Endothelial cell of umbilical vein (primary cell): ENCODE results near the gene KCNH4. TPM values are rescaled to one million over a fixed set of nuclear protein-coding genes. Genes with fewer than 3 reads are reported as not detected.
"Not testable (repeated sequence)": the region's sequence is repeated elsewhere in the genome, so short reads cannot be mapped to it uniquely, and the experiment has no call there.

Experiments
- BruUV-seq: library from RNA; stranded (reverse); fragments of 400-500 nt; replicated peaks from 2 replicates; lab custom pipeline; 2021; lab: Mats Ljungman, UMichigan
- CTCF ChIA-PET: fragments of 300-600, 350-600 bp; sonication (Branson Sonifier 250); formaldehyde crosslinking; loops from one replicate; lab custom pipeline; 2021; ENCODE audit warnings: antibody characterized with exemption, inconsistent platforms; lab: Charles Lee
- POLR2A ChIA-PET: fragments of 300-600, 350-600 bp; sonication (Branson Sonifier 250); formaldehyde crosslinking; loops from one replicate; lab custom pipeline; 2021; ENCODE audit warnings: antibody characterized with exemption, inconsistent platforms; lab: Charles Lee
- DNase-seq: peaks from one replicate; pipeline ENCODE4 v3.0.0-alpha.2; 2011; ENCODE audit warnings: low read depth, low spot score
- FAIRE-seq: peaks from 2 replicates; lab custom pipeline; 2011; peaks lifted over from hg19 to GRCh38; lab: Jason Lieb, UNC
- H2AFZ ChIP-seq: 2 replicates; pipeline ENCODE4 v1.6.0; 2012; ENCODE audit warnings: low read depth, low read length, control low read depth, inconsistent platforms
- H3K27ac ChIP-seq: 2 replicates; pipeline ENCODE4 v1.5.1; 2011; ENCODE audit warnings: low read depth, mild to moderate bottlenecking, control low read depth, low read length, moderate library complexity; ENCODE audit not compliant: insufficient read depth
- H3K27me3 ChIP-seq, 2 experiments: 2 replicates each; pipeline versions ENCODE4 v1.6.0 to v1.6.1; 2011; ENCODE audit warnings: low read length in 2 of 2, mixed read lengths in 1 of 2; ENCODE audit not compliant: control insufficient read depth in 2 of 2, insufficient read depth in 2 of 2
- H3K36me3 ChIP-seq, 2 experiments: 2 replicates in 1 of 2; 3 replicates in 1 of 2; pipeline ENCODE4 v1.5.1; 2011; ENCODE audit warnings: low read length in 2 of 2, mild to moderate bottlenecking in 1 of 2, moderate library complexity in 1 of 2; ENCODE audit not compliant: control insufficient read depth in 2 of 2, insufficient read depth in 2 of 2; ENCODE audit errors: extremely low read depth in 1 of 2
- H3K4me1 ChIP-seq: 3 replicates; pipeline ENCODE4 v1.5.1; 2011; ENCODE audit warnings: mild to moderate bottlenecking, low read length; ENCODE audit not compliant: control insufficient read depth, insufficient read depth; ENCODE audit errors: extremely low read depth
- H3K4me2 ChIP-seq: 2 replicates; pipeline ENCODE4 v1.6.1; 2011; ENCODE audit warnings: low read length, control low read depth, mixed read lengths; ENCODE audit not compliant: insufficient read depth
- H3K4me3 ChIP-seq, 3 experiments: fragments of 200-600 bp in 1 of 3; sonication (generic), shearing (Covaris generic) in 1 of 3; replicated peaks in 1 of 3; 2 replicates each; pipeline ENCODE4 v1.5.1; 2011 to 2016; ENCODE audit warnings: control low read depth in 3 of 3, low read length in 3 of 3, mild to moderate bottlenecking in 2 of 3, inconsistent platforms in 1 of 3, low read depth in 1 of 3, moderate library complexity in 1 of 3; ENCODE audit not compliant: insufficient read depth in 1 of 3
- H3K79me2 ChIP-seq: 2 replicates; pipeline ENCODE4 v1.6.0; 2012; ENCODE audit warnings: low read length, inconsistent platforms; ENCODE audit not compliant: control insufficient read depth, insufficient read depth
- H3K9ac ChIP-seq: replicated peaks from 2 replicates; pipeline ENCODE3; 2011; ENCODE audit warnings: low read length, control low read depth; ENCODE audit not compliant: insufficient read depth; ENCODE audit errors: extremely low read depth
- H3K9me1 ChIP-seq: replicated peaks from 3 replicates; pipeline ENCODE4 v1.6.0; 2011; ENCODE audit warnings: mild to moderate bottlenecking, low read length; ENCODE audit not compliant: control insufficient read depth, insufficient read depth; ENCODE audit errors: extremely low read depth
- H3K9me3 ChIP-seq: replicated peaks from 2 replicates; pipeline ENCODE4 v1.5.1; 2012; ENCODE audit warnings: low read length, inconsistent platforms; ENCODE audit not compliant: control insufficient read depth, insufficient read depth
- H4K20me1 ChIP-seq: replicated peaks from 2 replicates; pipeline ENCODE3; 2011; ENCODE audit warnings: mild to moderate bottlenecking, low read length; ENCODE audit not compliant: control insufficient read depth, insufficient read depth; ENCODE audit errors: extremely low read depth
- CTCF ChIP-seq, 2 donors: IDR thresholded peaks; 1 replicate in 1 of 2; 2 replicates in 1 of 2; pipeline ENCODE4 v1.5.1; 2011; ENCODE audit warnings: low read length in 2 of 2, mild to moderate bottlenecking in 2 of 2, moderate library complexity in 2 of 2, control low read depth in 1 of 2, inconsistent platforms in 1 of 2, low read depth in 1 of 2; ENCODE audit not compliant: insufficient read depth in 1 of 2; ENCODE audit errors: extremely low read depth in 1 of 2
- EZH2 ChIP-seq: IDR thresholded peaks from 2 replicates; pipeline ENCODE4 v1.6.1; 2012; ENCODE audit warnings: borderline replicate concordance, low read depth, mild to moderate bottlenecking, moderate library complexity, low read length, inconsistent platforms; ENCODE audit not compliant: severe bottlenecking
- FOS ChIP-seq: IDR thresholded peaks from 2 replicates; pipeline ENCODE4 v1.6.1; 2011; ENCODE audit warnings: mild to moderate bottlenecking, low read length, moderate library complexity, borderline replicate concordance; ENCODE audit not compliant: insufficient read depth
- GATA2 ChIP-seq: IDR thresholded peaks from 2 replicates; pipeline ENCODE4 v1.7.0; 2011; ENCODE audit warnings: low read depth, mild to moderate bottlenecking, moderate library complexity, mixed read lengths, low read length; ENCODE audit not compliant: insufficient read length, insufficient read depth
- JUN ChIP-seq: IDR thresholded peaks from 2 replicates; pipeline ENCODE4 v1.6.1; 2011; ENCODE audit warnings: borderline replicate concordance, low read depth; ENCODE audit not compliant: insufficient read length, insufficient read depth
- MAX ChIP-seq: IDR thresholded peaks from 2 replicates; pipeline ENCODE4 v1.6.1; 2011; ENCODE audit not compliant: insufficient read depth, insufficient read length
- MYC ChIP-seq: IDR thresholded peaks from one replicate; pipeline ENCODE4 v1.6.1; 2011; ENCODE audit warnings: mild to moderate bottlenecking, low read depth, low read length
- POLR2A ChIP-seq: IDR thresholded peaks from 2 replicates; pipeline ENCODE4 v1.6.1; 2012; ENCODE audit warnings: low read depth, mild to moderate bottlenecking, control low read depth, low read length
- POLR2AphosphoS5 ChIP-seq: IDR thresholded peaks from 2 replicates; pipeline ENCODE4 v1.6.1; 2012; ENCODE audit warnings: low read depth, mild to moderate bottlenecking, control low read depth, low read length, moderate library complexity; ENCODE audit not compliant: insufficient read depth
- dilution Hi-C: fragments of 300-500 bp; cut with MboI; formaldehyde crosslinking; loops from one replicate; pipeline ENCODE4 v1.15.0; 2019; ENCODE audit warnings: low sequenced_read_pairs; ENCODE audit not compliant: extremely low pct_ligation_motif_present
- intact Hi-C: fragments of 100-400 bp; cut with micrococcal nuclease; formaldehyde crosslinking; loops from one replicate; pipeline ENCODE4 v1.10.0; 2022
- polyA plus RNA-seq, 4 experiments: library from polyadenylated mRNA; depleted of rRNA in 3 of 4; stranded (reverse) in 3 of 4; unstranded in 1 of 4; fragments of >200 nt; gene quantifications; 2 replicates each; pipeline versions ENCODE4 v1.2.1 to v1.2.3, GENCODE V29; 2011 to 2012; ENCODE audit warnings: missing spikeins in 1 of 4
- total RNA-seq: library from RNA; stranded (reverse); gene quantifications from 2 replicates; pipeline ENCODE4 v1.2.3, GENCODE V29; 2021

The KCNH4 gene
- total and polyA plus RNA-seq, 2 donors (not counting 3 experiments of a cell fraction or from before 2014, with no cell fraction given), result 0.11 TPM

GRCh38 chr17:42210046-42210445 is 29.1 kb upstream of the KCNH4 start:
- CTCF ChIA-PET, result no interaction called here
- Histone ChIP-seq H3K36me3 (peaks cover 8 to 15% of the 10 kb centered on the region in 2 experiments), H3K4me2 (no peak overlapping the region), H3K9me1 (no peaks in the 10 kb centered on the region), H3K4me1 (no peaks in the 10 kb centered on the region), H3K79me2 (no peaks in the 10 kb centered on the region), H3K9me3 (no peaks in the 10 kb centered on the region), H3K27me3 (no peaks in the 10 kb centered on the region), H2AFZ (no peak overlapping the region), H4K20me1 (no peaks in the 10 kb centered on the region), H3K9ac (no peak overlapping the region), H3K27ac (no peak overlapping the region), H3K4me3 (no peak overlapping the region)
- intact Hi-C loops, result no loop called here
- dilution Hi-C loops, result no loop called here
- BruUV-seq, result no TSS peak
- POLR2A ChIA-PET, result no interaction called here
- no peak for DNase-seq
- TF ChIP-seq POLR2AphosphoS5 (no peak), JUN (no peak), EZH2 (no peak), GATA2 (no peak), FOS (no peak), MAX (no peak), CTCF (IDR thresholded peaks at IDR 0.05; ENCODE audit: extremely low read depth in 1 of 2, insufficient read depth in 1 of 2, low read depth in 1 of 2, low read length in 2 of 2) (no peak), POLR2A (no peak), MYC (no peak)
- no peak for FAIRE-seq

- H3K9me1 ChIP-seq, H3K9ac ChIP-seq, dilution Hi-C loops, H2AFZ ChIP-seq, H3K4me1 ChIP-seq, H3K27ac ChIP-seq, intact Hi-C loops, H3K79me2 ChIP-seq, H3K4me3 ChIP-seq, H4K20me1 ChIP-seq, H3K9me3 ChIP-seq, H3K27me3 ChIP-seq, BruUV-seq, CTCF ChIA-PET, DNase-seq, H3K4me2 ChIP-seq, POLR2A ChIA-PET: not testable (repeated sequence)
- FAIRE-seq, result peak; percentile 15
- H3K36me3 ChIP-seq, result peaks cover 11 to 16% of the 10 kb centered on the region in 2 experiments
These were observed 25.2 kb upstream of the KCNH4 start for GRCh38 chr17:42206153-42206612.
